Fibroblast of the aortic adventitia (primary cell): ENCODE results near the gene FAM98C. TPM values are rescaled to one million over a fixed set of nuclear protein-coding genes. Genes with fewer than 3 reads are reported as not detected.

Experiments
- DNase-seq: peaks from one replicate; pipeline ENCODE4 v3.0.0-alpha.2; 2010; ENCODE audit warnings: low read depth
- H3K4me3 ChIP-seq: 2 replicates; pipeline ENCODE4 v1.5.1; 2011; ENCODE audit warnings: low read depth, mild to moderate bottlenecking, control low read depth, low read length, moderate library complexity
- CTCF ChIP-seq: IDR thresholded peaks from 2 replicates; pipeline ENCODE4 v1.5.1; 2011; ENCODE audit warnings: mild to moderate bottlenecking, low read length, control low read depth, inconsistent platforms; ENCODE audit not compliant: insufficient read depth
- total RNA-seq: library from RNA; depleted of rRNA; stranded (reverse); fragments of >200 nt; gene quantifications from 2 replicates; pipeline ENCODE4 v1.2.3, GENCODE V29; 2012; ENCODE audit warnings: low replicate concordance

FAM98C gene
- total RNA-seq, 1 donor: 11.9 TPM

GRCh38 chr19:38376576-38376975, 26.3 kb upstream of the FAM98C start:
- TF ChIP-seq CTCF: no peak
- peak overlapping the region; percentile 91 for H3K4me3 ChIP-seq

GRCh38 chr19:38377052-38377451, 25.8 kb upstream of the FAM98C start:
- no peak for DNase-seq
- H3K4me3 ChIP-seq: no peak overlapping the region
- no peak for TF ChIP-seq CTCF

More at GRCh38 chr19:38376576-38376975, 26.3 kb upstream of the FAM98C start:
- no peak for DNase-seq

GRCh38 chr19:38378866-38379265, 24.0 kb upstream of the FAM98C start:
- DNase-seq: no peak
- no peak overlapping the region for H3K4me3 ChIP-seq
- TF ChIP-seq CTCF: no peak

- no peak for TF ChIP-seq CTCF
- no peak for DNase-seq
- no peak overlapping the region for H3K4me3 ChIP-seq
These were observed 21.8 kb upstream of the FAM98C start for GRCh38 chr19:38381138-38381537.

- no peak for DNase-seq
- no peak for TF ChIP-seq CTCF
These were observed 19.7 kb upstream of the FAM98C start for GRCh38 chr19:38383184-38383583.

GRCh38 chr19:38383743-38384142, 19.1 kb upstream of the FAM98C start:
- no peak for TF ChIP-seq CTCF
- no peak for DNase-seq
- H3K4me3 ChIP-seq: no peak overlapping the region

More at GRCh38 chr19:38383184-38383583, 19.7 kb upstream of the FAM98C start:
- H3K4me3 ChIP-seq: no peak overlapping the region
